Ishikawa (cell line): Measurements from ENCODE around the gene MLLT10.

ENCODE experiments used
- CEBPB ChIP-seq: IDR thresholded peaks from 2 replicates; pipeline ENCODE4 v1.6.1; 2012
- CREB1 ChIP-seq: IDR thresholded peaks from 2 replicates; pipeline ENCODE4 v1.6.1; 2012; ENCODE audit warnings: low read depth
- EGR1 ChIP-seq: IDR thresholded peaks from 2 replicates; pipeline ENCODE4 v1.6.1; 2012
- EP300 ChIP-seq: IDR thresholded peaks from 2 replicates; pipeline ENCODE4 v1.6.1; 2012; ENCODE audit warnings: borderline replicate concordance
- FOXM1 ChIP-seq: IDR thresholded peaks from 2 replicates; pipeline ENCODE4 v1.6.1; 2012; ENCODE audit warnings: low read depth, borderline replicate concordance
- MAX ChIP-seq: IDR thresholded peaks from 2 replicates; pipeline ENCODE4 v1.6.1; 2012
- NFIC ChIP-seq: IDR thresholded peaks from 2 replicates; pipeline ENCODE4 v1.6.1; 2012
- RAD21 ChIP-seq: IDR thresholded peaks from 2 replicates; pipeline ENCODE4 v1.6.1; 2012; ENCODE audit warnings: low read depth
- REST ChIP-seq: IDR thresholded peaks from 2 replicates; pipeline ENCODE4 v1.6.1; 2012; ENCODE audit warnings: low read depth, mild to moderate bottlenecking
- TAF1 ChIP-seq: IDR thresholded peaks from 2 replicates; pipeline ENCODE4 v1.6.1; 2012; ENCODE audit warnings: low read depth, mild to moderate bottlenecking
- TCF12 ChIP-seq: IDR thresholded peaks from 2 replicates; pipeline ENCODE4 v1.6.1; 2012; ENCODE audit warnings: low read depth
- TEAD4 ChIP-seq: IDR thresholded peaks from 2 replicates; pipeline ENCODE4 v1.6.1; 2012
- USF1 ChIP-seq: IDR thresholded peaks from 2 replicates; pipeline ENCODE4 v1.6.1; 2012
- YY1 ChIP-seq: IDR thresholded peaks from 2 replicates; pipeline ENCODE4 v1.6.1; 2012; ENCODE audit warnings: low read depth
- ZBTB7A ChIP-seq: IDR thresholded peaks from 2 replicates; pipeline ENCODE4 v1.6.1; 2012; ENCODE audit warnings: low read depth

MLLT10 gene

GRCh38 chr10:21552638-21553037 lies 18.6 kb downstream of the MLLT10 start:
- TF ChIP-seq TAF1 (no peak), CEBPB (no peak), MAX (no peak), TEAD4 (no peak), FOXM1 (no peak), EP300 (no peak), RAD21 (no peak), USF1 (no peak), NFIC (no peak)

- TF ChIP-seq FOXM1 (no peak), EP300 (no peak), RAD21 (no peak), EGR1 (no peak), ZBTB7A (no peak), TEAD4 (no peak), CEBPB (no peak), USF1 (no peak), TCF12 (no peak), TAF1 (no peak), NFIC (no peak), REST (no peak), YY1 (no peak), MAX (no peak), CREB1 (no peak)
Measured at GRCh38 chr10:21556527-21556926, 22.5 kb downstream of the MLLT10 start.

- no peak for TF ChIP-seq TEAD4
- no peak for TF ChIP-seq EP300
- no peak for TF ChIP-seq MAX
- no peak for TF ChIP-seq TCF12
Measured at GRCh38 chr10:21570761-21571521, 36.9 kb downstream of the MLLT10 start.

GRCh38 chr10:21572578-21572977 lies 38.5 kb downstream of the MLLT10 start:
- no peak for TF ChIP-seq MAX
- no peak for TF ChIP-seq EP300
- no peak for TF ChIP-seq TCF12
- TF ChIP-seq ZBTB7A: no peak
- no peak for TF ChIP-seq EGR1
- no peak for TF ChIP-seq TEAD4
- no peak for TF ChIP-seq NFIC

GRCh38 chr10:21579291-21579690 lies 45.3 kb downstream of the MLLT10 start:
- TF ChIP-seq EP300 (no peak), NFIC (no peak), TCF12 (no peak), TAF1 (no peak), CEBPB (no peak), REST (no peak), TEAD4 (no peak), MAX (no peak)
